Endothelial cell of umbilical vein (primary cell): ENCODE data around the gene CBL. TPM values are rescaled to one million over a fixed set of nuclear protein-coding genes. Genes with fewer than 3 reads are reported as not detected.

Experiments
- BruUV-seq: library from RNA; stranded (reverse); fragments of 400-500 nt; replicated peaks from 2 replicates; lab custom pipeline; 2021; lab: Mats Ljungman, UMichigan
- CTCF ChIA-PET: fragments of 300-600, 350-600 bp; sonication (Branson Sonifier 250); formaldehyde crosslinking; loops from one replicate; lab custom pipeline; 2021; ENCODE audit warnings: antibody characterized with exemption, inconsistent platforms; lab: Charles Lee
- POLR2A ChIA-PET: fragments of 300-600, 350-600 bp; sonication (Branson Sonifier 250); formaldehyde crosslinking; loops from one replicate; lab custom pipeline; 2021; ENCODE audit warnings: antibody characterized with exemption, inconsistent platforms; lab: Charles Lee
- DNase-seq: peaks from one replicate; pipeline ENCODE4 v3.0.0-alpha.2; 2011; ENCODE audit warnings: low read depth, low spot score
- FAIRE-seq: peaks from 2 replicates; lab custom pipeline; 2011; peaks lifted over from hg19 to GRCh38; lab: Jason Lieb, UNC
- H2AFZ ChIP-seq: 2 replicates; pipeline ENCODE4 v1.6.0; 2012; ENCODE audit warnings: low read depth, low read length, control low read depth, inconsistent platforms
- H3K27ac ChIP-seq: 2 replicates; pipeline ENCODE4 v1.5.1; 2011; ENCODE audit warnings: low read depth, mild to moderate bottlenecking, control low read depth, low read length, moderate library complexity; ENCODE audit not compliant: insufficient read depth
- H3K27me3 ChIP-seq, 2 experiments: 2 replicates each; pipeline versions ENCODE4 v1.6.0 to v1.6.1; 2011; ENCODE audit warnings: low read length in 2 of 2, mixed read lengths in 1 of 2; ENCODE audit not compliant: control insufficient read depth in 2 of 2, insufficient read depth in 2 of 2
- H3K36me3 ChIP-seq, 2 experiments: 2 replicates in 1 of 2; 3 replicates in 1 of 2; pipeline ENCODE4 v1.5.1; 2011; ENCODE audit warnings: low read length in 2 of 2, mild to moderate bottlenecking in 1 of 2, moderate library complexity in 1 of 2; ENCODE audit not compliant: control insufficient read depth in 2 of 2, insufficient read depth in 2 of 2; ENCODE audit errors: extremely low read depth in 1 of 2
- H3K4me1 ChIP-seq: 3 replicates; pipeline ENCODE4 v1.5.1; 2011; ENCODE audit warnings: mild to moderate bottlenecking, low read length; ENCODE audit not compliant: control insufficient read depth, insufficient read depth; ENCODE audit errors: extremely low read depth
- H3K4me2 ChIP-seq: 2 replicates; pipeline ENCODE4 v1.6.1; 2011; ENCODE audit warnings: low read length, control low read depth, mixed read lengths; ENCODE audit not compliant: insufficient read depth
- H3K4me3 ChIP-seq, 3 experiments: fragments of 200-600 bp in 1 of 3; sonication (generic), shearing (Covaris generic) in 1 of 3; replicated peaks in 1 of 3; 2 replicates each; pipeline ENCODE4 v1.5.1; 2011 to 2016; ENCODE audit warnings: control low read depth in 3 of 3, low read length in 3 of 3, mild to moderate bottlenecking in 2 of 3, inconsistent platforms in 1 of 3, low read depth in 1 of 3, moderate library complexity in 1 of 3; ENCODE audit not compliant: insufficient read depth in 1 of 3
- H3K79me2 ChIP-seq: 2 replicates; pipeline ENCODE4 v1.6.0; 2012; ENCODE audit warnings: low read length, inconsistent platforms; ENCODE audit not compliant: control insufficient read depth, insufficient read depth
- H3K9ac ChIP-seq: replicated peaks from 2 replicates; pipeline ENCODE3; 2011; ENCODE audit warnings: low read length, control low read depth; ENCODE audit not compliant: insufficient read depth; ENCODE audit errors: extremely low read depth
- H3K9me1 ChIP-seq: replicated peaks from 3 replicates; pipeline ENCODE4 v1.6.0; 2011; ENCODE audit warnings: mild to moderate bottlenecking, low read length; ENCODE audit not compliant: control insufficient read depth, insufficient read depth; ENCODE audit errors: extremely low read depth
- H3K9me3 ChIP-seq: replicated peaks from 2 replicates; pipeline ENCODE4 v1.5.1; 2012; ENCODE audit warnings: low read length, inconsistent platforms; ENCODE audit not compliant: control insufficient read depth, insufficient read depth
- H4K20me1 ChIP-seq: replicated peaks from 2 replicates; pipeline ENCODE3; 2011; ENCODE audit warnings: mild to moderate bottlenecking, low read length; ENCODE audit not compliant: control insufficient read depth, insufficient read depth; ENCODE audit errors: extremely low read depth
- EZH2 ChIP-seq: IDR thresholded peaks from 2 replicates; pipeline ENCODE4 v1.6.1; 2012; ENCODE audit warnings: borderline replicate concordance, low read depth, mild to moderate bottlenecking, moderate library complexity, low read length, inconsistent platforms; ENCODE audit not compliant: severe bottlenecking
- FOS ChIP-seq: IDR thresholded peaks from 2 replicates; pipeline ENCODE4 v1.6.1; 2011; ENCODE audit warnings: mild to moderate bottlenecking, low read length, moderate library complexity, borderline replicate concordance; ENCODE audit not compliant: insufficient read depth
- GATA2 ChIP-seq: IDR thresholded peaks from 2 replicates; pipeline ENCODE4 v1.7.0; 2011; ENCODE audit warnings: low read depth, mild to moderate bottlenecking, moderate library complexity, mixed read lengths, low read length; ENCODE audit not compliant: insufficient read length, insufficient read depth
- JUN ChIP-seq: IDR thresholded peaks from 2 replicates; pipeline ENCODE4 v1.6.1; 2011; ENCODE audit warnings: borderline replicate concordance, low read depth; ENCODE audit not compliant: insufficient read length, insufficient read depth
- MYC ChIP-seq: IDR thresholded peaks from one replicate; pipeline ENCODE4 v1.6.1; 2011; ENCODE audit warnings: mild to moderate bottlenecking, low read depth, low read length
- POLR2A ChIP-seq: IDR thresholded peaks from 2 replicates; pipeline ENCODE4 v1.6.1; 2012; ENCODE audit warnings: low read depth, mild to moderate bottlenecking, control low read depth, low read length
- POLR2AphosphoS5 ChIP-seq: IDR thresholded peaks from 2 replicates; pipeline ENCODE4 v1.6.1; 2012; ENCODE audit warnings: low read depth, mild to moderate bottlenecking, control low read depth, low read length, moderate library complexity; ENCODE audit not compliant: insufficient read depth
- dilution Hi-C: fragments of 300-500 bp; cut with MboI; formaldehyde crosslinking; loops from one replicate; pipeline ENCODE4 v1.15.0; 2019; ENCODE audit warnings: low sequenced_read_pairs; ENCODE audit not compliant: extremely low pct_ligation_motif_present
- intact Hi-C: fragments of 100-400 bp; cut with micrococcal nuclease; formaldehyde crosslinking; loops from one replicate; pipeline ENCODE4 v1.10.0; 2022
- polyA plus RNA-seq, 4 experiments: library from polyadenylated mRNA; depleted of rRNA in 3 of 4; stranded (reverse) in 3 of 4; unstranded in 1 of 4; fragments of >200 nt; gene quantifications; 2 replicates each; pipeline versions ENCODE4 v1.2.1 to v1.2.3, GENCODE V29; 2011 to 2012; ENCODE audit warnings: missing spikeins in 1 of 4
- total RNA-seq: library from RNA; stranded (reverse); gene quantifications from 2 replicates; pipeline ENCODE4 v1.2.3, GENCODE V29; 2021
- TF ChIP-seq, protein P1 (sequence below): IDR thresholded peaks from 2 replicates; pipeline ENCODE4 v1.6.1; 2011; ENCODE audit not compliant: insufficient read depth, insufficient read length
- TF ChIP-seq, protein P2 (sequence below), 2 donors: IDR thresholded peaks; 1 replicate in 1 of 2; 2 replicates in 1 of 2; pipeline ENCODE4 v1.5.1; 2011; ENCODE audit warnings: low read length in 2 of 2, mild to moderate bottlenecking in 2 of 2, moderate library complexity in 2 of 2, control low read depth in 1 of 2, inconsistent platforms in 1 of 2, low read depth in 1 of 2; ENCODE audit not compliant: insufficient read depth in 1 of 2; ENCODE audit errors: extremely low read depth in 1 of 2

CBL gene
- total and polyA plus RNA-seq, 2 donors (not counting 3 experiments of a cell fraction or from before 2014, with no cell fraction given), result 15.5 to 41.5 TPM

DNA sequence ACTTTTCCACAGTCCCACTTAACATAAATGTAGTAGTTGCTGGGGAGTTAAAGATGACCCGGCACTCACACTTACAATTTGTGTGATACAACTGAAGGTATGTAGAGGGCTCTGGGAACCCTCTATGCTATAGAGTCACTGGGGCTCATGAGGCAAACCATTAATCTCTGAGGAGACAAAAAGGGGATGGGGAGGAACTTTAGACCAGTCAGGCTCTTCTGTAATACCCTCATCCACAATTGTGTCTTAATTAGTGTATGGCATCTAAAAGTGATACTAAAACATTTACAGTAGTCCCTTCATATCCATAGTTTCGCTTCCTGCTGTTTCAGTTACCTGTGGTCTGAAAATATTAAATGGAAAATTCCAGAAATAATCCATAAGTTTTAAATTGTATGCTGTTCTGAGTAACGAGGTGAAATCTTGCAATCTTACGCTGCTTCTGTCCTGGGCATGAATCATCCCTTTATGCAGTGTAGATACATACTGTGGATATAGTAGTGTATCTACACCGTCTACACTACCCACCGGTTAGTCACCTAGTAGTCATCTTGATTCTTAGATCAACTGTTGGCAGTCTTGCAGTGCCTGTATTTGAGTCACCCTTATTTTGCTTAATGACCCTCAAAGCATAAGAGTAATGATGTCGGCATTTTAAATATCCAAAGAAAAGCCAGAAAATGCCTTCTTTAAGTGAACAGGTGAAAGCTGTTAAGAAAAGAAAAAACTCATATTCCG lies 12.2 kb downstream of the CBL start:
- no peaks in the 10 kb centered on the region for H4K20me1 ChIP-seq
- H3K9me1 ChIP-seq, result no peaks in the 10 kb centered on the region
- DNase-seq, result peak; percentile 70
- intact Hi-C loops, result no loop called here
- TF ChIP-seq, protein P1, sequence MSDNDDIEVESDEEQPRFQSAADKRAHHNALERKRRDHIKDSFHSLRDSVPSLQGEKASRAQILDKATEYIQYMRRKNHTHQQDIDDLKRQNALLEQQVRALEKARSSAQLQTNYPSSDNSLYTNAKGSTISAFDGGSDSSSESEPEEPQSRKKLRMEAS, result no peak
- TF ChIP-seq, protein P2, sequence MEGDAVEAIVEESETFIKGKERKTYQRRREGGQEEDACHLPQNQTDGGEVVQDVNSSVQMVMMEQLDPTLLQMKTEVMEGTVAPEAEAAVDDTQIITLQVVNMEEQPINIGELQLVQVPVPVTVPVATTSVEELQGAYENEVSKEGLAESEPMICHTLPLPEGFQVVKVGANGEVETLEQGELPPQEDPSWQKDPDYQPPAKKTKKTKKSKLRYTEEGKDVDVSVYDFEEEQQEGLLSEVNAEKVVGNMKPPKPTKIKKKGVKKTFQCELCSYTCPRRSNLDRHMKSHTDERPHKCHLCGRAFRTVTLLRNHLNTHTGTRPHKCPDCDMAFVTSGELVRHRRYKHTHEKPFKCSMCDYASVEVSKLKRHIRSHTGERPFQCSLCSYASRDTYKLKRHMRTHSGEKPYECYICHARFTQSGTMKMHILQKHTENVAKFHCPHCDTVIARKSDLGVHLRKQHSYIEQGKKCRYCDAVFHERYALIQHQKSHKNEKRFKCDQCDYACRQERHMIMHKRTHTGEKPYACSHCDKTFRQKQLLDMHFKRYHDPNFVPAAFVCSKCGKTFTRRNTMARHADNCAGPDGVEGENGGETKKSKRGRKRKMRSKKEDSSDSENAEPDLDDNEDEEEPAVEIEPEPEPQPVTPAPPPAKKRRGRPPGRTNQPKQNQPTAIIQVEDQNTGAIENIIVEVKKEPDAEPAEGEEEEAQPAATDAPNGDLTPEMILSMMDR (IDR thresholded peaks at IDR 0.05; ENCODE audit: extremely low read depth in 1 of 2, insufficient read depth in 1 of 2, low read depth in 1 of 2, low read length in 2 of 2), result no peak
- TF ChIP-seq FOS (peak; percentile 97), POLR2AphosphoS5 (peak; percentile 63), JUN (peak; percentile 75), EZH2 (no peak), GATA2 (peak; percentile 75), POLR2A (peak; percentile 24), MYC (no peak)
- H3K9ac ChIP-seq, result no peak overlapping the region
- dilution Hi-C loops, result no loop called here
- peak overlapping the region; percentile 39 for H3K27ac ChIP-seq
- H3K9me3 ChIP-seq, result no peaks in the 10 kb centered on the region
- H3K4me2 ChIP-seq, result no peak overlapping the region
- ChIA-PET CTCF (interaction anchor here (1.3 to 4.1 kb wide), 2 partner anchors 8 to 12 kb away, joined by 3 to 17 read pairs; partner anchors contain the start of gene CBL), POLR2A (no interaction called here)
- H3K36me3 ChIP-seq, result no peaks in the 10 kb centered on the region
- peaks cover 6% of the 10 kb centered on the region for H3K4me1 ChIP-seq
- FAIRE-seq, result no peak
- H3K27me3 ChIP-seq, result no peaks in the 10 kb centered on the region
- no peak overlapping the region for H2AFZ ChIP-seq
- peaks cover 71% of the 10 kb centered on the region for H3K79me2 ChIP-seq
- BruUV-seq, result no TSS peak
- no peak overlapping the region for H3K4me3 ChIP-seq
